GM21515 (cell line): ENCODE measurements around the gene TAF15.

Experiments used
- ATAC-seq: cut with Tn5 transposase; IDR thresholded peaks from one replicate; pipeline ENCODE4 v1.9.1; 2021; ENCODE audit not compliant: unreplicated experiment

The TAF15 gene

DNA sequence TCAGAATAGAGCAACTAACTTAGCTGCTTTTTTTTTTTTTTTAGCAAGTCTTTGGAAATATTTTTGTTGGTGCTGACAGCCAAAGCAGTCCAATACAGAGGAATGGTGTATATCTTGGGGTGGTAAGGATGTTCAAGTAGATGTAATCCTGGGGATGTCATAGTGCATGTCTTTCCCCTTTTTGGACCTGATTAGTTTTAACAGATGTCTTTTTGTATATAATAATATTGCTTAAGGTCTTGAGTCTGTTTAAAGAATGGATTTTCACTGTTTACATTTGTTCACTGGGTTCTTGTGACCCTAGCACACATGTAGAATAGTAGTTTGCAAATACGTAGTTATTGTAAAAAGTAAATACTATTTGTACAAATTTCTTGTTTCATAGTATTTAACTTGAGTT is 7.9 kb downstream of the TAF15 start:
- ATAC-seq = no peak

DNA sequence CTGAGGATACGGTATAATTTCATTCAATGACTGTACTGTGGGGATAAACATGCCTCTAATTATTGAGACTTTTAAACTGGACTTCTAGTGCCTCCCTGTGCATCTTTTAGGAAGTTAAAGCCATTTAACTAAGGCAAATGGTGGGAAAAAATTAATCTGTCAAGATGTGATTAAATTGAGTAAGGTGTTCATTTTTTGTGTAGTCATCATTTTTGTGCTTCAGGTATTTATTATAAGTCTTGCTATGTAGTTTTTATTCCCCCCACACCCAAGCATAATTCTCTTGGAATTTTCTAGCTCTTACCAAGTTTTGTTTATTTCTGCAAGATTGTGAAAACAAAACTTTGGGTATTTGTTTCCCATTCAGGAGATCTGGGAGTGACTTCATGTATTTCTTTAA is 10.2 kb downstream of the TAF15 start:
- ATAC-seq = no peak

DNA sequence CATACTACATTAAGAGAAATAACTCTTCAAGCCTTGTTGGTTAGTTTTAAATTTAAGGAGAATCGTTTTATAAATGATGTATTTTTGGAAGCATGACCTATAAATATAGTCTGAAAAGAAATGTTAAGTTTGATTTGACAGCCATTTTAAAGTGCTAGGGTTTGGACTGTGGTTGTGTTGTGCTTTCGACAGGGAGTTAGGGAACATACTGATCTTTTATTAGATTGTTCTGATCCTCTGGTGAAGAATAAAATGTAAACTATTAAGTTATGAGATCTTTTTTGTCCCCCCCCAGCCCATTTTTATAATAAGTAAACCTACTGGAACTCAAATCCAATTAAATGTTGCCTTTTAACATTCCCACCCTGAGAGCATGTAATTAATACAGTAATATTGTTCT is 12.0 kb downstream of the TAF15 start:
- no peak for ATAC-seq

DNA sequence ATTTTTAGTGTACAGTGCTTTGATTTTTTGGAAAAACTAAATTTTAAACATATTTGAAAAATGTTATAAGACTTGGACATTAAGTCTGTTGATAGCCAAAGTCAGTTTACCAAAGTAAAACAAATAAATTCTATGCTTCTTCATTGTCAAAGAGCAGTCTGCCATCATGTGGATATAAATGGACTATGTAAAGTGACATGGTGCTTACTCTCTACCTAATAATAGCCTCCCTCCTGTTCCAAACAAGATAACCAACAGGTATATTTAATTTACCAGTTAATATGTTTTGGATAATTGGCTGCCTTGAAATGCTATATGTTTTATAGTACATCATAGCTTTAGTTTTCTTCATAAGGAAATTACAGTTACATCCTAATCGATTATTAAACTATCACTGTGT is 15.9 kb downstream of the TAF15 start:
- no peak for ATAC-seq

DNA sequence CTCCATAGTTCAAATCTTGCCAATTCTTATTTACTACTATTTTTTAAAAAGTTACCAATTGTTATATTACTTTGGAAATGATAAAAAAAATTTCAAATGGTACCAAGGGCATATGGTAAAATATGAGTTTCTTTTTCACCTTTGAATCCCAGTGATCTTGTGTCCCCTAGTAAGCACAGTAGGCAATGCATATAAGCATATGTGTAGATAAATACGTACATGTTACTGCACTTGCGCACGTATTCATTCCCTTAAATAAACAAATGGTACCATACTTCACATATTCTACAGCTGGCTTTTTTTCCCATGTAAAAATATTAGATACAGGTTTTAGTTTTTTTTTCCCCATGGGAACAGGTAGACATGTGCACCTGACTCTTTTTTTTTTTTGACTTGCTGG is 31.8 kb downstream of the TAF15 start:
- no peak for ATAC-seq

DNA sequence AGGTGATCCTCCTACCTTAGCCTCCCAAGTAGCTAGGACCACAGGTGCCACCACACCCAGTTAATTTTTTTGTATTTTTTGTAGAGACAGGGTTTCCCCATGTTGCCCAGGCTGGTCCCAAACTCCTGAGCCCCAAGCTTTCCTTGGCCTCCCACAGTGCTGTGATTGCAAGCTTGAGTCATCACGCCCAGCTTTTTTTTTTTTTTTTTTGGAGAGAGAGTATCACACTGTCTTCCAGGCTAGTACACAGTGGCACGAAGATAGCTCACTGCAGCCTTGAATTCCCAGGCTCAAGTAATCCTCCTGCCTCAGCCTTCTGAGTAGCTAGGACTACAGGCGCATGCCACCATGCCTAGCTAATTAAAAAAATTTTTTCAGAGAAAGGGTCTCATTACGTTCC is 32.2 kb downstream of the TAF15 start:
- no peak for ATAC-seq

DNA sequence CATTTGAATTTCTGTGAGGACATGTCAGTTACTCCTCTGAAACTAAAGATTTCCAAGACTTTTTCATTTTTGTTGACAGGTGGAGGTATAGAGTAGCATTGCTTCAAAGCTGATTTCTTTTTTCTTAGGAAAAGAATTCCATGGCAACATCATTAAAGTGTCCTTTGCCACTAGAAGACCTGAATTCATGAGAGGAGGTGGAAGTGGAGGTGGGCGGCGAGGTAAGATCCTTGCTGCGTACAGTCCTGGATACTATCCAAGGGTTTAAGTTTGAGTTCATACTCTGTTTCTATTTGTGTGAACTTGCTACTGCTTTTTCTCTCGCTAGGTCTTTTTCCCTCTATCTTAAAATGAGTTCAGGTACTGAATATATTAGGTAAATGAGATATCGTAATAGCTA is 33.0 kb downstream of the TAF15 start:
- no peak for ATAC-seq

DNA sequence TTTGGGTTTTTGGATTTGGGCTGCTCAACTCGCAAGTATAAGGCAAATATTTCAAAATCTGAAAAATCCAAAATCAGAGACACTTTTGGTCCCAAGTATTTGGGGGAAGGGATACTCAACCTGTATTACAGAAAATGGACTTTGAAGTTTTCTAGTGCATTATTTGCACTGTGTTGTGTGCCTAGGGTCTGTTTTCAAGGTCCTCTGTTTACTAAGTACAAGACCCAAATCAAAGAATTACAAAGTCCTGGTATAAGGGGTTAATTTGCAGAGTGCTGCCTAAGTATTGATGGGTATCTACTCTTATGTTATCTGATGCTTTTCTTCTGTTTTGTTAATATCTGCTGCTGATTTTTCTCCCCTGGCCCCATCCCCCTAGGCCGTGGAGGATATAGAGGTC is 34.4 kb downstream of the TAF15 start:
- ATAC-seq = no peak

DNA sequence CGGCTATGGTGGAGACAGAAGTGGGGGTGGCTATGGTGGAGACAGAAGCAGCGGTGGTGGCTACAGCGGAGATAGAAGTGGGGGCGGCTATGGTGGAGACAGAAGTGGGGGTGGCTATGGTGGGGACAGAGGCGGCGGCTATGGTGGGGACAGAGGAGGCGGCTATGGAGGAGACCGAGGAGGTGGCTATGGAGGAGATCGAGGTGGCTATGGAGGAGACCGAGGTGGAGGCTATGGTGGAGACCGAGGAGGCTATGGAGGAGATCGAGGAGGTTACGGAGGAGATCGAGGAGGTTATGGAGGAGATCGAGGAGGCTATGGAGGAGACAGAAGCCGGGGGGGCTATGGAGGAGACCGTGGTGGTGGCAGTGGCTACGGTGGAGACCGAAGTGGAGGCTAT is 35.3 kb downstream of the TAF15 start:
- no peak for ATAC-seq

DNA sequence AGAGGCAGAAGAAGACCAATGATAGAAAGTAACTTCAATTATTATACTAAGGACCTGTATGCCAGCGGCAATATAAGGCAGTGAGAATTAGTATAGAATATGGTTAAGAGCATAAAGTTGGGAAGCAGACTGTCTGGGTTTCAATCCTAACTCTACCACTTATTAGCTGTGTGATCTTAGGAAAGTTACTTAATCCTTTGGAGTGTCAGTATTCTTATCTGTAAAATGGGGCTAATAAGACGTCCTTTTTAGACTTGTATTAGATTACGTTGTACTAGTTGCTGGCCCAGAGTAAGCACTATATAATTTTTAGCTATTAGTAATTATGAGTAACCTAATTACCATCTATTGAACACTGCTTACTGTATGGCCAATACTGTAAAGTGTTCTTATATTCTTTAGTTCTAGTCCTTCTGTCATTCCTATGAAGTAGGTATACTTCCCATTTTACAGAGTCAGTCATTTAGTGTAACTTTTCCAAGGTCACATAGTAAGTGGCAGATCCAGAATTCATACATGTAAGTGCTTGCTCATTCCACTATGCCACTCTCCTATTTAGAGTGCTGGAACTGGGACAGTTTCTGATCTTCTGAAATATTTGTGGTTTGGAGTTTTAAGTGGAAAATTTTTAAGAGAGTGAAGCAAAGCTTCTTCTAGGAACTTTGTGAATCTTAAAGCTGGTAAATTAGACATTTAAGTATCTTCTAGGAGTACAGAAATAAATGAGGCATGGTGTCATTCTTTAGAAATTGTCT is 36.9 kb downstream of the TAF15 start:
- no peak for ATAC-seq

DNA sequence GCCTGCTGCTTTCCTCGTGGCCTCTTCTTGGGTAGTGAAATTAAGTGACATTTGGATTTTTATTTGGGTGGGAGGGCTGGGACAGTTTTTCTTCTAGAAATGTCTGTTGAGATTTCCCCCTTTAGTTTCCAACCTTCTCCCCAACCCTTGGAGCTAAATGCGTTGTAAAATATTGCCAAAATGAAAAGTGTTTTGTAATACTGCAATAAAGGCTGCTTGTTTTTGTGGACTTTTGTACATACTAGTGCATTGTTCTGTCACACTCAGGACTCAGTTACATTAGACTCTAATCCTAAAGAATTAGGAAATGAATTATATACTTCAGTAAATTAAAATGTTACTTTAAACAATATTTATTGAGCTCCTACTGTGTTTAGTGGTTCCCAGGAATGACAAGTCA is 37.7 kb downstream of the TAF15 start:
- ATAC-seq = no peak

DNA sequence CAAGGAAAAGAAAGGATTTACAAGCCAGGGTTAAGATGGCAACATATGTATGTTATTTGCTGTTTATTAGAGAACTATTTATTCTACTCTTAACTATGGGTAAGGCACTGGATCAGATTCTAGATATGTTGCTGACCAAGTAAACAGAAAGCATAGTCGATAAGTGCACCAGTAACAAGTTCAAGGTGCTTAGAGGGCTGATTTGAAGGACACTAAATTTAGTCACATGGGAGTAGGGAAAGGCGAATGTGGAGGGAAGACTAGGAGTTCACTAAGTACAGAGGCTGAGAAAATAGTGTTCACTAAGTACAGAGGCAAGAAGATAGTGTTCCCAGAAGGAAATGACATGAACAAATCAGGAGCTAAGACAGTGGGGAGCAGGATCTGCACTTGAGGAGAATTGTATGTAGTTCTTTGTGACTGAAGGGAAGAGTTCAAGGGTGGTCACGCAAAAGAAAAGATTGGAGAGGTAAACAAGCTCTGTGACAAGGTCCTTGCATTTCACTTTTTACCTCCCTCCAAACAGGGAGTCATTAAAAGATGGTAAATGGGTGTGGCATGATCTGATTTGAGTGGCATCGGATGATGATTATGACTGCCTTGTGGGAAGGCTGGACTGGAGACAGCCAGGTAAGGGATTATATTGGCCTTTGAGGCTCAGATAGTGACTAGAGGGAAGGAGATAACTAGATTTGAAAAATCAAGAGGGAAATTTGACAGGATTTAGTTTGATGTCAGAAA is 38.5 kb downstream of the TAF15 start:
- no peak for ATAC-seq

DNA sequence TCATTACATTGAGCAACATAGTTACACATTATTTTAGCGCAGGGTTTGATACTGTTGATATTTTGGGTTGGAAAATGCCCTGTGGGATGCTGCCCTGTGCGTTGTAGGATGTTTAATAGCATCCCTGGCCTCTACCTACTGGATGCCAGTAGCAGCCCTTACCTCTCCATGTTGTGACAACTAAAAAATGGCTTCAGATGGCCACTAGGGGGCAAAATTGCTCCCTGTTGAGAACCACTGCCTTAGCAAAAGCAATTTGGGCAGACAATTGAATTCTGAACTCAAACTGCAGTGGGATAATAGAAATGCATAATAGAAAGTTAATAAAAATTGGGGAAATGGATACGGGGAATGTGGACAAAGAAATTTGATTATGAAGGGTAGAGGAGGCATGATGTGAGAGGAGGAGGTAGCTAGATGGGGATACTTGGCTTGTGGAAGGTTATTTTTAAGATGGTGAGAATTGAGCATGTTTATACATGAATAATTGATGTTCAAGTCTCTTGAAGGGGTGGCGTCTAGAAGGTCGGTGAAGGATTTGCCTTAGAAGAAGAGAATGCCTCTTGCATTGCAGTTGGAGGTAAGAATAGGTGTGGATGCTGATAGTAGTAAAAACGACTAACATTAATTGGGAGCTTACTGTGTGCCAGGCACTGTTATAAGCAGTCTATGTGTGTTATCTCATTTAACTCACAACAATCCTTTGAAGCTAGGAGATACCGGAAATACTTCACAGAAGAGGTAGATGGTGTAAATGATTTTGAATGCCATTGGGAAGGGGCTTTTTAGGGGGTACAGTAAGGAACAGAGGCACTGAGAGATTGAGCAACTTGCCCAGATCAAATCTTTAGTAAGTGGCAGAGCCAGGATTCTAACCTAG is 40.4 kb downstream of the TAF15 start:
- no peak for ATAC-seq

DNA sequence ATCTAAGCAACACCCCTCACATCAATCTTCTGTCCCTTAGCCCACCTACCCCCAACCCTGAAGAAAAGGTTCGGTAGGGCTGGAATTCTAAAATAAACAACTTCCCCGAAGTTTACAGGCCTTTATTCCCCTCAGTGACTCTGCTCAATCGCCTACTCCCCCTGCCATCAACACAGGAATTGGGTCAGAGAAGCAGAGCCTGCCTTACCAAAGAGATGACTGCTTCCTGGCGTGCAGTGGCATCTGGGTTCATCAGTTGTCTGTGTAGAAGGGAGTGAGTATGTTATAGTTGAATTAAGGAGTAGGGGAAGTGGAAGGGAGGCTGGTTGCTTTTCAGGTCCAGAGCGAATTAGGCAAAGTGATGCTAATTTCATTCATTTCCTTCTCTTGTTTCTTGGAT is 46.7 kb downstream of the TAF15 start:
- ATAC-seq = no peak

DNA sequence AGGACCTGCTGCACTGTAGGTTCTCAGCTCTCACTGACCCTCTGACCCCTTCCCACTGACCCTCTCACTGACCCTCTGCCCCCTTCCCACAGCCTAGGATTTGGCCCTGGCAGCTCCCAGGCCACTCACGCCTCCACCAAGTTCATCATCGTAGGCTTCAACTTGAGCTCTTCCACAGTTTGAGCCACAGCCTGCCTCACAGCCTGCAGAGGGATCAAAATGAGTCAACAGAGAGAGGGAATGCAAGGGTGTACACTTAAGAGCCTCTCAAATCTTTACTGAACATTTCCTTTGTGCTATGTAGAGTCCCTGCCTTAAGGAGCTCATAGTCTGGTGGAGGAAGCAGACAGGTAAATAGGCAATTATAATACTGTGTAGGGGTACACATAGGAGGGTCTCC is 47.3 kb downstream of the TAF15 start:
- no peak for ATAC-seq

DNA sequence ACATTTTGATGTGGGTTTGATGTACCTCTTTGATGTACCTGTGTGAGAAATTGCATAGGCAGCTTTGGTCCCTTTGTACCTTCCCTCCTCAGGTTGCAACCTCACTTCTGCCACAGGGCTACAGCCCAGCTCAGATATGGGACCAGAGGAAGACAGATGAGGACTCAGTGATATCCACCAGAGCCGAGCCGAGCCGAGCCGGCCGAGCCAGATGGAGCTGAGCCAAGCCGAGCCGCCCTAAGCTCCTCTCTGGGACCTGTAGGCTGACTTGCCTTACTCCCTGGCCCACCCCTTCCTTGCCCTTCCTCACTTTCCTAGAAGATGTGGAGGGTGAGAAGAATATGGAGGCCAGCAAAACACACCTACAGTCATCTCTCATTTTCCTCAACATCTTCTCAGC is 55.6 kb downstream of the TAF15 start:
- ATAC-seq = no peak

DNA sequence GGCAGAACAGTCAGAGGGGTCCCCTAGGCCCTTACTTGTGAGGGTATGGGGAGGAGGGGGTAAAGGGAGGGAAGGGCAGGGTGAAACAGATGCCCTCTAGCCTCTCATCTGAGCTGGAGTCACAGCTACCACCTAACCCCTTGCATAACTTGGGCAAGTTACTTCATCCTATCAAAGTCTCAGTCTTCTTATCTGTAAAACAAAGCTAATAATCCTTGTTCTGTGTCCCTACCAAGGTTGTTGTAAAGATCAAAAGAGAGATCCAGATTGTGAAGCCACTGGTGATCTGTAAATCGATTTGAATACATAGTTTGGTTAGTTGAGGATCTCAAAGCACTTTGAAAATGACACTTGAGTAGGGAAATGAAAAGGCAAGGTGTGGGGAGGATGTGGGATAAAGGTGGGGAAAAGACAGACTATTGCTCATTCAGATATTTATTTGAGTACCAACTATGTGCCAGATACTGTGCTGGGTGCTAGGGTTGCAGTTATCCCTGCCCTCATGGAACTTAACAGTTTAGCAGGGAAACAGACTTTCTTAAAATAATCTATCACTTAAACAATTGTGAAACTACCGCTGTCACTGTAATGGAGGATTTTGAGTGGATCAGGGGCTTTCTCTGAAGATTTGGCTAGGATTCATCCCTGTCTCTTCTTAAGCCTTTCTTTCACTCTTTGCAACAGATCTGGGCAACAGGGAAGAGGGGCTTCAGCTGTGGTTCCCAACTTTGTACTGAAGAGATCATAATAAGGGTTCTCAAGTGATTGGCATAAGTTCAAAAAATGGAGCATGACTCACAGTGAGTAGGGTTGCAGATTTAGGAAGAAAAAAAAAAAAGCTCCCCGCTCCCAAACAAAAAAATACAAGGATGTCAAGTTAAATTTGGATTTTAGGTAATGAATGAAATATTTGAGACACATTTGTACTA is 56.4 kb downstream of the TAF15 start:
- ATAC-seq = no peak

DNA sequence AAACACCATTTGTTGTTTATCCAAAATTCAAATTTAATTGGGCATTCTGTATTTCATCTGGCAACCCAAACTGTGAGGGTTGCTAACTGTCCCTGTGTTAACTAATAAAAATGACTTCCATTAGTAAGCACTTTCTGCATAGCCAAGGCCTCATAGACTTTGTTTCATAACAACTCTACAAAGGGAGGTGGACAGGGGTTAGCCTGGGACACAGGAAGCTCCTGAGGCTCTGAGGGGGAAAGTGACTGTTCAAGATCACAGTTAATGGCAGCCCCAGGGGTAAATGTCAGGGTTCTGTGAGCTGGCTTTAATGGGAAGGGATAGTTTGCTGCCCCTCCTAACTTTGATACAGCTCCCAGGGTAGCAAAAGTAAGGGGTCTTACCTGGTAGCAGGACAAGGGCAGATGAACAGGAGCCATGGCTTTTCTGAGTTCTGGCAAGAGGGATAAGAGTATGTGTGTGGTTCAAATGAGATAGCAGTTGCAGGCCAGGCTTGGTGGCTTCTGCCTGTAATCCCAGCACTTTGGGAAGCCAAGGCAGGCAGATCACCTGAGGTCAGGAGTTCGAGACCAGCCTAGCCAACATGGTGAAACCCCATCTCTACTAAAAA is 57.2 kb downstream of the TAF15 start:
- no peak for ATAC-seq

DNA sequence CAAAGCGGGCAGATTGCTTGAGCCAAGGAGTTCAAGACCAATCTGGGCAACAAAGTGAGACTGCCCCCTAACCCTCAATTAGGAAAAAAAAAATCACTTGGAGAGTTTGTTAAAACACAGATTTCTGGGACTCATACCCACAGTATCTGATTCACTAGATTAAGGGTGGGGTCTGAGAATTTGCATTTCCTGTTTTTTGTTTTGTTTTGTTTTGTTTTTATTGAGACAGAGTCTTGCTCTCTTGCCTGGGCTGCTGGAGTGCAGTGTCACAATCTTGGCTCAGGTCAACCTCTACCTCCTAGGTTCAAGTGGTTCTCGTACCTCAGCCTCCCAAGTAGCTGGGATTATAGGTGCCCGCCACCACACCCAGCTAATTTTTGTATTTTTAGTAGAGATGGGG is 58.3 kb downstream of the TAF15 start:
- ATAC-seq = no peak

DNA sequence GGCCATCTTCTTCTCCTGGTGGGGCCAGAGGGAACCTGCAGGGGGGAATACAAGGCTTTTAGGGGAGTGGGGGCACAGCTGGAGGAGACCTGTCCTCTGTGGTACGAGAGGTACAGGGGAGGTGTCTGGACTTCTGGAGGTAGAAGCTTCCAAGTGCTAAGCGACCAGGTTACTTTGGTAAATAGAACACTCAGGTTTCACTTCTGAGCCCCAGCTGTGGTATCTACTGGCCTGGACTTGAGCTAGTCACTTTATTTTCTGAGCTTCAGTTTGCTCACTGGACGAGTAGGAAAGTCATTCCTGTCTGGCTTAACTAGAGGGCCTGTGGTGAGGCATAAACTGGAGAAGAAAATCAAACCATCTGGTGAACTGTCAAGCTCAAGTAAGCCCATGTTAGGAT is 59.5 kb downstream of the TAF15 start, which contains the start of gene HEATR9:
Gene HEATR9 (minus strand): TSS at position 155 of the 400 bp plus-strand sequence. CDS start 149 bp downstream, at position 6.
- ATAC-seq = no peak
